Parietal lobe (tissue), 2 donors: ENCODE data around the gene SAFB2. TPM values are rescaled to one million over a fixed set of nuclear protein-coding genes. Genes with fewer than 3 reads are reported as not detected.

Experiments used
- small RNA-seq: library from RNA; depleted of rRNA; stranded (forward); fragments of <200 nt; gene quantifications from one replicate; pipeline ENCODE3, GENCODE V24; 2014; ENCODE audit warnings: low replicate concordance
- total RNA-seq: library from RNA; depleted of rRNA; stranded (reverse); fragments of >200 nt; gene quantifications from one replicate; pipeline ENCODE4 v1.2.3, GENCODE V29; 2014

The SAFB2 gene
- 116 TPM for total RNA-seq

GRCh38 chr19:5622465-5623396 lies at the start of gene SAFB2, which contains the start of gene SAFB:
Gene SAFB2 (minus strand): TSS chr19:5622776. CDS start chr19:5622715, 61 bp downstream.
Gene SAFB (plus strand): TSS chr19:5623083. CDS start chr19:5623206, 123 bp downstream.

GRCh38 chr19:5567360-5567969 lies 55.1 kb downstream of the SAFB2 start, which contains the start of gene TINCR:
Gene TINCR (minus strand): TSS chr19:5567953.

Small RNA genes lying within 50 kb of the gene (small RNA-seq; reads per million reads assigned to genes)
- not detected for gene SNRPEP4

Other genes starting within 250 kb of the SAFB2 start
- 0.63 TPM for gene ZNRF4, start 167.4 kb downstream of the SAFB2 start, total RNA-seq
- gene TINCR, start 54.8 kb downstream of the SAFB2 start, total RNA-seq, result 0.63 TPM
- 147 TPM for gene SAFB, start 307 bp upstream of the SAFB2 start, total RNA-seq
- 11.3 TPM for gene MICOS13, start 57.7 kb upstream of the SAFB2 start, total RNA-seq
- 21.6 TPM for gene HSD11B1L, start 58.3 kb upstream of the SAFB2 start, total RNA-seq
- gene RPL36, start 67.5 kb upstream of the SAFB2 start, total RNA-seq, result 252 TPM
- gene LONP1, start 97.4 kb upstream of the SAFB2 start, total RNA-seq, result 55.1 TPM
- not detected for gene CATSPERD, start 97.9 kb upstream of the SAFB2 start, total RNA-seq
- 0.94 TPM for gene PRR22, start 162.0 kb upstream of the SAFB2 start, total RNA-seq
- gene DUS3L, start 168.4 kb upstream of the SAFB2 start, total RNA-seq, result 16.3 TPM
- gene NRTN, start 182.3 kb upstream of the SAFB2 start, total RNA-seq, result not detected
- not detected for gene FUT6, start 216.9 kb upstream of the SAFB2 start, total RNA-seq
- gene FUT3, start 228.7 kb upstream of the SAFB2 start, total RNA-seq, result not detected
- not detected for gene FUT5, start 247.8 kb upstream of the SAFB2 start, total RNA-seq